ENCODE data around the gene CASP14. TPM values are rescaled to one million over a fixed set of nuclear protein-coding genes. Genes with fewer than 3 reads are reported as not detected.
A peak's percentile ranks its signal among the peaks of the same experiment; 100 is the strongest.
"Not testable (repeated sequence)": the region's sequence is repeated elsewhere in the genome, so short reads cannot be mapped to it uniquely, and the experiment has no call there.

CASP14 gene
- polyA plus RNA-seq, 1 donor: 0.05 TPM

DNA sequence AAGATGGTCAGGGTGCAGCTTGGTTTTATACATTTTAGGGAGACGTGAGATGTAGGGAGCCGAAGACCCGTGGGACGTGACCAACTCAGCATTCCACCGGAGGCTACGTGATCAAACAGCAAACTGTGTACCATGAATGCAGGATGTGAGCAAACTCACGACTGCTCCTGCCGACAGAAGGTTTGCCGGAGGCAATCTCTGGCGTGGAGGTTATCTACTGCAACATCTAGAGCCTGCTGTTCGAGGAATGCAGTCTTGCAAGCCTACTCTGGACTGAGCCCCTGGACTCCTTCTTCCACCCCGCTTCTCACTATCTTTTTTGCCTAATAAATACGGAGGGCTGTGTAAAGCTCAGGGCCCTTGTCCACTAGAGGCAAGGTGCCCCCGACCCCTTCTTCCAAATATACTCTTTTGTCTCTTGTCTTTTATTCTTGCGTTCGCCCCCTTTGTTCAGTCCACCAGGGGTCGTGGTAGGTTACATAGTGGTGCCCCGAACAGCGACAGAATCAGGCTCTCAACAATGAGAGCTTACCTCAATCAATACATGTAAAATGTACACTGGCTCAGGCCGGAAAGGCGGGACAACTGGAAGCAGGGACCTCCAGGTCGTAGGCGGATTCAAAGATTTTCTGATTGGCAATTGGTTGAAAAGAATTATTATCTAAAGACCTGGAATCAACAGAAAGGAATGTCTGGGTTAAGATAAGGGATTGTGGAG, 23.8 kb downstream of the CASP14 start:
- DNase-seq: peak; percentile 20

GRCh38 chr19:15074371-15074770, 25.1 kb downstream of the CASP14 start:
- no peak for DNase-seq

DNA sequence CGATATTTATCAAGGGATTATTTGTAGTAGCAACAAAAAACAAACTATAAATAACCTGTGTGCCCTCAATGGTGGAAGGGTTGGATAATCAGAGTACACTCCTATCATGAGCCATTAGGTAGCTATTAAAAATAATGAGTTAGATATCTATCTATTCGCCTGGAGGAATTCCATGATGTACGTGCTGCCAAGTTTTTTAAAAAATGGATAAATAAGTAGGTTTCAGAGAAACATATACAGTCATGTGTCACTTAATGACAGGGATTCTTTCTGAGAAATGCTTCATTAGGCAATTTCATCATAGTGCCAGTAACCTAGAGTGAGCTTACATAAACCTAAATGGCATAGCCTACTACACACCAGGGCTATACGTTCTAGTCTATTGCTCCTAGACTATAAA, 26.5 kb downstream of the CASP14 start:
- no peak for DNase-seq

GRCh38 chr19:15080002-15080401, 30.7 kb downstream of the CASP14 start:
- DNase-seq: not testable (repeated sequence)

DNA sequence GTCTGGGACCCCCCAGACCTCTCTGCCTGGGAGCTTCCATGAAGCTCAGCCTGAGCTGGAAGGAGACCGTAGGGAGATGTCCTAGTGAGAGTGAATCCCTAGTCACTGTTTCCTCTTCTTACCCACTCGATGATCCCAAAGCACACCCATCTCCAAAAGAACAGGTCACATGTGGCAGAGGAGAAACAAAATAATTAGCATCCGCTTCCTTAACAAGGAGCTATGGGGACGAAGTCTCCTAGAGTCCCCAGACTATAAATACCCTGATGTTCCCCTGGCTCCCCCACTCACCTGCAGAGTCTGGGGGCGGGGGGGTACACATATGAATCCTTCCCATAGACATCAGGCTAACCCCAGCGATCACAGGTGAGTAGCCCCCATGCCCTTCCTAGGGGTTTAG, 32.6 kb downstream of the CASP14 start, which contains the start of gene OR1I1:
Gene OR1I1 (plus strand): TSS at position 301 of the 400 bp plus-strand sequence. CDS start 4,855 bp downstream, outside the sequence.
- no peak for DNase-seq

GRCh38 chr19:15087182-15087581, 37.9 kb downstream of the CASP14 start:
- no peak for DNase-seq

DNA sequence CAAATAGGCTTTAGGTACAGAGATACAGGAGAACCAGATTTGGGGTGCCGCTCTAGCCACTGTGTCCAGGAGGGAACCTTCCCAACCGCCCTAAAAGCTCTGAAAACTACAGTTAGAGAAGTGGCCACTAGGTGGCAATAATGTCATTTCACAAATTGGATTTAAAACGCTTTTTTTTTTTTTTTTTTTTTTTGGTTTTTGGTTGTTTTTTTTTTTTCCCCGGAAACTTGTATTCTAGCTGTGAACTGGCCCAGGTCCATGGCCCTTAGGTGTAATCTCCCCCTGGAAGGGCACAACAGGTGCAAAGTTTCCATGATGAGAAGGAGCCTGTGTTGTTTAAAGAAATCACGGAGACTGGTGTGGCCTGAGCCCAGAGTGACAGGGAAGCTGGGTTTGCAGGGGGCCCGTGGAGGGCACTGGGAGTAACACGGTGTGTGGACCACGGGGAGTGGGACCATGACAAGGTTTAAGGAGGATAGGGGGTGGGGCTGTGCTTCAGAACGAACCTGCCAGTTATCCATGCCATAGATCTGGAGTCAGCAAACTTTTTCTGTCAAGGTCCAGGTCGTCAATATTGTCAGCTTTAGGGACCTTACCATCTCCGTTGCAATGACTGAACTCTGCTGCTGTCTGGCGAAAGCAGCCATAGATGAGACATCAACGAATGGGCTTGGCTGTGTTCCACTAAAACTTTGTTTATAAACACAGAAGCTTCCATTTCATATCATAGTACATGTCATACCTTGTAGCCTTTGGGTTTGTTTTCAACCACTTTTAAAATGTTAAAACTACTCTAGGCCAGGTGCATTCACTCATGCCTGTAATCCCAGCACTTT, 42.9 kb downstream of the CASP14 start:
- peak; percentile 79 for DNase-seq

- DNase-seq: no peak
Measured at GRCh38 chr19:15093001-15093400, 43.7 kb downstream of the CASP14 start.

DNA sequence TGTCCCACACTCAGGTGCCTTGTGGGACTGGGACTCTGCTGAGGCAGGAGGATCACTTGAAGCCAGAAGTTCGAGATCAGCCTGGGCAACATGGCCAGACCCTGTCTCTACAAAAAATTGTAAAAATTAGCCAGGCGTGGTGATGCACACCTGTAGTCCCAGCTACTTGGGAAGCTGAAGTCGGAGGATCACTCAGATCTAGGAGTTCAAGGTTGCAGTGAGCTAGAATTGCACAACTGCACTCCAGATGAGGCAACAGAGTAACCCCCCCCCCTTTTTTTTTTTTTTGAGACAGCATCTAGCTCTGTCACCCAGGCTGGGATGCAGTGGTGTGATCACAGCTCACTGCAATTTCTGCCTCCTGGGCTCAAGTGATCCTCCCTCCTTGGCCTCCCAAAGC, 46.9 kb downstream of the CASP14 start:
- no peak for DNase-seq

DNA sequence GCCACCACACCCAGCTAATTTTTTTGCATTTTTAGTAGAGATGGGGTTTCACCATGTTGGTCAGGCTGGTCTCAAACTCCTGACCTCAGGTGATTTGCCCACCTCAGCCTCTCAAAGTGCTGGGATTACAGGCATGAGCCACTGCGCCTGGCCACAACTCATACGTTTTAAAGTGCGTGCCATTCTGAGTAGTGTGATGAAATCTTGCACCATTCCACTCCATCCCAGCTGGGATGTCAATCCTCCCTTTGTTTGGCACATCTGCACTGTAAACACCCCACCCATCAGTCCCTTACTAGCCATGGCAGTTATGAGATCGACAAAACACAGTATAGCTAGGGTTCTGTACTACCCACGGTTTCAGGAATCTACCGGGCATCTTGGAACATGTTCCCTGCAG, 48.7 kb downstream of the CASP14 start:
- not testable (repeated sequence) for DNase-seq

DNA sequence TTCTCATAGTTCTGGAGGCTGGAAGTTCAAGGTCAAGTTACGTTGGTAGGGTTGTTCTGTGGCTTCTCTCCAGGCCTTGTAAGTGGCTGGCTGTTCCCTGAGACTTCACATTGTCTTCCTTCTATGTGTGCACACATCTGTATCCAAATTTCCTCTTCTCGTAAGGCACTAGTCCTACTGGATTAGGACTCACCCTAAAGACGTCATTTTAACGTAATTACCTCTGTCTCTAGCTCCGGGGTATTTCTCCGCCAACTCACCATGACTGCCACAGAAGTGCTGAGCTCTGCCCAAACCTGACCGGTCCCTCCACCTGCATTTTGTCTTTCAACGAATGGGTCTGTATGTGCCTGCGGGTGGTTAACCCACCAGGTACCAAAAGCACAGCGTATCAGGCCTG, 49.2 kb downstream of the CASP14 start:
- no peak for DNase-seq

GRCh38 chr19:15099017-15099582, 49.8 kb downstream of the CASP14 start:
- no peak for DNase-seq

DNA sequence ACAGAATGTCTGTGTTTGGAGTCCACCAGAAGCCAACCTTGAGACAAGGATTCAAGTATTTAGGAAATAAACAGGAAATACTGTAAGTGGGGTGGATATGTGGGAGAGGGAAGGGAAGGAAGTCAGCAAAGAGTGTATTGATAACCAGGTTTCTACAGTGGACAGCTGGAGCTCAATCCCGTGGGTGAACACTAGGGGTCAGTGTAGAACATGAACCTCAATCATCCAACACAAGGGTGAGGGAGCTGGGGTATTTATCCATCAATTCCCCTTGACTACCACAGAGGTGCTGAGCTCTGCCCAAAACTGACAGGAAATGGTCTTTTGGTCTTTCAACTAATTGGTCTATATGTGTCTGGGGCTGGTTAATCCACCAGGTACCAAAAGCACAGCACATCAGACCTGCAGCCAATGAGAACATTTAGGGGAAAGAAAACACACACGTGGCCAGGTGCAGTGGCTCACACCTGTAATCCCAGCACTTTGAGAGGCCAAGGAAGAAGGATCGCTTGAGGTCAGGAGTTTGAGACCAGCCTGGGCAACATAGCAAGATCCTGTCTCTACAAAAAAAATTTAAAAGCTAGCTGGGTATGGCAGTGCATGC, 52.3 kb downstream of the CASP14 start:
- no peak for DNase-seq

- DNase-seq: no peak
Measured at GRCh38 chr19:15104003-15104402, 54.7 kb downstream of the CASP14 start.

DNA sequence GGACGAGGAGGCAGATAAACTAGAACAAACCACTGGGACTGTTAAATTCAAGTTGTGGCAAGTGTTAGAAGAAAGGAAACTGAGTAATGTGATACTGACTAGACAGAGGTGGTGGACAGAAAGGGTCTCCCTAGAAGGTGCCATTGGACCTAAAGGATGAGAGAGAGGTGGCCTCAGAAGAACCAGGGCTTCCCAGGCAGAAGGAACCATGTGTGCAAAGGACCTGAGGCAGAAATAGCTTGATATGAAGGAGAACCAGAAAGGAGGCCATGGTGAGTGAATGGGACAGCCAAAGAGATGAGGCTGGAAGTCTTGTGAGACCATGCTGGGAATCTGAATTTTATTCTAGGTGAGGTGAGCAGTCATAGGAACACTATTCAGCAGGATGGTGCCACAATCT, 55.1 kb downstream of the CASP14 start:
- DNase-seq: no peak

DNA sequence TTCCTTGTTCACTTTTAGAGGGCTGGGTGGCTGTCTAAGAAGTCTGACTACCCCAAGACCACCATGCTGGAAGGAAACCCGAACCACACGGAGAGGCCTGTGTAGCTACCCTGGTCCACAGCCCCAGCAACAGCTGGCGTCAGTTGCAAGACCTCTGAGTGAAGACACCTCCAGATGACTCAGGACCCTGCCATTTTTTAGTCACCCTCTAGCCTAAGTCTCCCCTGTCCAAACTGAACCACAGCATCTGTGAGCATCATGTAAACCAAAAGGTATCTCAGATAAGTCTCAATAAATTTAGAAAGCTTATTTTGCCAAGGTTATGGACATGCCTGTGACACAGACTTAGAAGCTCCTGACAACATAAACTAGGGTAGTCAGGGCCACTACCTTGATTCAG, 55.8 kb downstream of the CASP14 start:
- no peak for DNase-seq

DNA sequence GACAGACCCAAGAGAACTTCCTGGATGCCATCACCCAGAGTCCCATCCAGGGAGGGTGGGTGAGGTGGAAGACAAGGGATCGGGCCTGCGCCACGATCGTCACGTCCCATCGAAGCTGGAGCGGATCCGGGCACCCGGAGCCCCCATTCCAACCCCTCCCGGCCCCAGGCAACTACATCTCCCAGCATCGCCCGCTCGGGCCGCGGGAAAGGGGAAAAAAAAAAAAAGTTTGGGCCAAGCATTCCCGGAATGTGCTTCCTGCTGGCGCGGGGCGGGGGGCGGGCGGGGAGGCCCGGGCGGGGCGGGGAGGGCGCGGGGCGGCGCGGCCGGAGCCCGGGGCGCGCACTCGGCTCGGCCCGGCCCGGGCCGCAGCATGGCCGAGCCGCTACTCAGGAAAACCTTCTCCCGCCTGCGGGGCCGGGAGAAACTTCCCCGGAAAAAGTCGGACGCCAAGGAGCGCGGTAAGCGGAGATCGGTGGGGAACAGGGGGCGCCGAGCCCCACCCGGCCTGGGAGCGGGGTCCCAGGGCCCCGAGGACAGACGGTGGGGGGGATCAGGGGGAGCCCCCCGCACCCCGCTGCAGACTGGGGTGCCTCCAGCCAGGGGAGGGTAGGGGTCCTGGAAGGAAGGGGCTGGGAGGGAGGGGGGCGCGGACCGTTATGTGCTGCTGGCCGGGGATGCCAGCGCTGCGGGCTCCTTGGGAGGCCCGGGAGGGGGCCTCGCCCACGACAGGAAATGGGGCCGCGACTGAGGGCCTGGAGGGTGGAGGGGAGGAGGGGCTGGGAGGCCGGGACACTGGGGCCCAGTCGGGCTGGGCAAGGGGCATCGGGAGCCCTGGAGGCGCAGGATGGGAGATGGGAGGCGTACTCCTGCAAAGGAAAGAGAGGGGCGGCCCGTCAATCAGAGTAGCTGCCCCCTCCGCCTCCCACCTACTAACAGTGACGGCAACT, 58.1 kb downstream of the CASP14 start, which contains the start of gene SYDE1:
Gene SYDE1 (plus strand): TSS at position 341 of the 950 bp plus-strand sequence. CDS start 33 bp downstream, at position 374.
- DNase-seq: no peak

All from left kidney (tissue), 2 donors.